Activated CD8-positive, alpha-beta memory T cell treated with anti-CD3 and anti-CD28 coated beads, Interleukin-2, amount 50 U/mL, for 4 hours (primary cell): ENCODE data around the gene SEC22A.

ENCODE experiments used
- DNase-seq: peaks from one replicate; pipeline ENCODE4 v3.0.0-alpha.2; 2020

Gene SEC22A

GRCh38 chr3:123270818-123271217 is 69.1 kb downstream of the SEC22A start:
- DNase-seq = no peak

GRCh38 chr3:123271466-123272159 is 69.9 kb downstream of the SEC22A start:
- no peak for DNase-seq

- DNase-seq = no peak
Observed at GRCh38 chr3:123272547-123272946, 70.8 kb downstream of the SEC22A start.

GRCh38 chr3:123275691-123276090 is 73.9 kb downstream of the SEC22A start:
- DNase-seq = no peak

- DNase-seq = no peak
Observed at GRCh38 chr3:123276346-123277006, 74.7 kb downstream of the SEC22A start.

DNA sequence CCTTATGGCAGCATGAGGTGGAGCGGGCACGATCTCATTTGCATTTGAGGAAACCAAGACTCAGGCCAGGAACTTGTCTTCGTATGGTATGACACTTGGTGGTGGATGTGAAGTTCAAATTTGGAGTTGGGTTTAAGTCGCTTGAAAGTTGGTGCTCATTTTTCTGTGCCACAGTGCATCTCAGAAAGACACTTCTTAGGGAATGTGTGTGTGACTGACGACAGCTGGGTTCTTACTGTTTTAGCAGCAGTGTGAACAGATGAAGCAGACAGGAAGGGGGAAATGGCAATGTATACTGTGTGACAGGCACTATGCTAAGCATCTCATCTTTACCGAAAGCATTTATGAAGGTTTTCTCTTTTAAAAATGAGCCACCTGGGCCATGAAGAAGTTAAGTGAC is 75.4 kb downstream of the SEC22A start:
- no peak for DNase-seq

DNA sequence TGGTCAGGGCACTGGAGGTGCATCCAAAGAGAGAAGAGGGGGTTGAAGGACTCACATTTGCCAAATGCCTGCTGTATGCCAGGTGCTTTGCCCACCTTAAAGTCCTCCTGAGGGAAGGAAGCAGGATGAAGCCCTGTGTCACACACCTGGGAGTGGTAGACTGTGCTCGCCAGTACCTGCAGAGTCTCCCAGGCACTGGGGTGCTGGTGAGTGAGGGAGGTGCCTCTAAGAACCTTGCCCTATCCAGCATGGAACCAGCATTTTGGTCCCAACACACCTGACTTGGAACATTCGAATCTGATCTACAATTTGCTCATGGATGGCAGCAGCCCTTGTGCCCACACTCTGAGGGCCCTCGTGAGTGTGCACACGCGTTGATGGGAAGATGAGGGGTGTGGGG is 76.7 kb downstream of the SEC22A start:
- no peak for DNase-seq

- no peak for DNase-seq
Observed at GRCh38 chr3:123279121-123279520, 77.4 kb downstream of the SEC22A start.

DNA sequence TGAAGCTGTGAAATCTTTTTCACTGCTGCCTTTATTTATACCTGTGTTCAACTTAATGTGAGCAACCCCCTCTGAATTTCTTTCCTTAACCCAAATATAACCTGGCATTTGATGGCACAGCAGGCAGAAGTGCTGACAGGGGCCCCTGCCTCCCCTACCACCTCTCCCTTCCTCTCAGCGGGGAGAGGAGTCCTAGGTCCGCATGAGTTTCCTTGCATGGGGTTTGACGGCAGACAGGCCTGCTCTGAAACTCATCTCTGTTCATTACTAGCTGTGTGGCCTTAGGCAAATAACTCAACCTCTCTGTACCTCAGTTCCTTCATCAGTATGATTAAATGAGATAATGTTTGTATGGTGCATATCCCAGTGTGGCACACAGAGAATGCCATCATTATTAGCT is 79.7 kb downstream of the SEC22A start:
- no peak for DNase-seq

DNA sequence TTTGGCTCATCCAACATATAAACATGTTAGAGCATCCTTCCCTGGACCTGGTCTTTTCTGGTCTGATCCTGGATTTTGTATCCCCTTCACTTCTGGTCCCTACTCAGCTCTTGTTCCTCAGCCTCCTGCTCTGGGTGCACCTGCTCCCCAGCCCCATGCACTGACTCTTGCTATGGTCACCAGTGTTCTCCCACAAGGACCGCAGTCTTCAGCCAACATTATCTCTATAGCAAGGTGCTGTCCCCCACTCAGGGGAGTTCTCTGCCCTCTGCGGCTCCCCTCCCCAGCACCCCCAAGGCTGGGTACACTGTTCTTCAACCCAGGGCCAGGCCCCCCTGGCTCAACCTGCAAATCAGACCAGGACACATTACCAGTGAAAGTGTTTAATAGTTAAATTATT is 80.2 kb downstream of the SEC22A start:
- DNase-seq = no peak

GRCh38 chr3:123282461-123282860 is 80.7 kb downstream of the SEC22A start:
- DNase-seq = no peak

- no peak for DNase-seq
Observed at GRCh38 chr3:123283074-123283473, 81.3 kb downstream of the SEC22A start.

- no peak for DNase-seq
Observed at GRCh38 chr3:123283657-123284398, 82.1 kb downstream of the SEC22A start.

DNA sequence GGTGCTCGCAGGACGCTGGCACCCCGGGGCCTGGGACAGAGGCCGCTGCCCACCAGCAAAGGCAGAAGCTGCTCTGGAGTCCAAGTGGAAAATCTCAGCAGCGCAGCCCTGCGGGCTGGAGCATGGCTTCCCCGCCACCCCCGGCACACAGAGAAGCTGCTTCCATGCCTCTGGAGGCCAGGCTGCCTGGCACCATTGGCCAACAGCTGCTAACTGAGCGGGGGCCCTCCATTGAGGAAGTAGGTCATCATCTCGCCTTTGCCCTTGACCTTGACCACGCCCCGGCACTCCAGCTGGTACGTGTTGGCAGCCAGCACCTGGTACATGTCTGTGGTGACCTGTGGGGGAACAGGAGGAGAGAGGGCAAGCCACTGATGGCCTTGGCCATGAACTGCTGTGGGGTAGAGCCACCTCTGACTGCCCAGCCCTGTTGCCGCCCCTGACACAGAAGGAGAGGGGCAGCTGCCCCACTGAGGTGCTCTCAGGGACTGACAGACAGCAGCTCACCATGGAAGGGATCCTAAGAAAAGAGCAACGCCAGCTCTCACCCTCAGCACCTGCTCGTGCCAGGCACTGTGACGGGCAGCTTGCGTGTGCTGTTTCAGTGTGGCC is 82.8 kb downstream of the SEC22A start:
- DNase-seq = no peak

GRCh38 chr3:123285066-123285465 is 83.3 kb downstream of the SEC22A start:
- no peak for DNase-seq

DNA sequence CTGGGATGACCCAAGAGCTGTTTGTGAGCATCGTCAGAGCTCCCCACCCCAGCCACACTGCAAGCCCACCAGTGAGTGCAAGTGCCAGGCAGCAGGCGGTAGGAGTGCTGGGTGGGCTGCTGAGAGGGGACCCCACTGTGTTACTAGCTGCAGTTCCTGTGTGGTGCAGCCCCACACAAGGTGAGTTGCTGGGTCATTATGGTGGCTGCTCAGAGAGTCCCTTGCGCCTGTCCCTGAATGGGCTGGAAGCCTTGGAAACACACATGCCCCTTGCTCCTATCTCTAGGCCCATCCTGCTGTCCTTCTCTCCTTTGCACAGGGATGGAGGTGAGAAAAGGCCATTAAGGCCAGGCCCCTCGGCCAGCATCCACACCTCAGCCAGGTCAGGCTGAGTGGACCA is 83.7 kb downstream of the SEC22A start:
- no peak for DNase-seq

DNA sequence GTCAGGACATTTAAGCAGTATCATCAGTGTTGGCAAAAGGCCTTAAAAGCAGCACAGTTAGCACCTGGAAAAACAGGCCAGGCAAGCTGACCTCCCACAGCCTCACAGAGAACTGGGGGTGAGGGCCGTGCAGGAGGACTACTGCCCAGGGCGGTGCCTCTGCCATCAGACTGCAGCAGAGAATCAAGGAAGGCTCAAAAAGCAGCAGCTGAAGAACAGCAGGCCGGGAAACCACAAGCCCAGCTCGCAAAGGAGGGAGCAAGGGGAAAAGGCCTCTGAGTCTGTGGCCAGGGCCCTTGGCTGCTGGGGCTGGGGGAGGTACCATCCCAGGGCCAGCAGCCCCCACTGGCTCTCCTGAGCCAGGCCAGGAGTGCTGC is 84.2 kb downstream of the SEC22A start:
- DNase-seq = no peak

- DNase-seq = no peak
Observed at GRCh38 chr3:123286308-123287023, 84.7 kb downstream of the SEC22A start.

- no peak for DNase-seq
Observed at GRCh38 chr3:123287051-123287961, 85.6 kb downstream of the SEC22A start.

DNA sequence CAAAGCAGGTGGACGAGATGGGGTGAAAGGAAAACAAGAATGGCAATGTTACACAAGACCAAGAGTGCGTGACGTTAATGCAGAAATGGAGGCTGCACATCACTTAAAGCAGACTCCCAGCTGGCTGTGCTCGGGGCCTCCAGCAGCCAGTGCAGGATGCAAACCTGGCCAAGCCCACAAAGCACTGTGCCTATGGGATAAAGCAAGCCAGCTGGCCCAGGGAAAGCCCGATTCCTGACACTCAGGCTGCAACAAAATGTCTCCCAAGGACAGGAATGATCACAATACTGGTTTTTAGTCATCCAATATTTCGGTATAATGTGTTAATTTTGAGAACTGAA is 86.2 kb downstream of the SEC22A start:
- DNase-seq = no peak

DNA sequence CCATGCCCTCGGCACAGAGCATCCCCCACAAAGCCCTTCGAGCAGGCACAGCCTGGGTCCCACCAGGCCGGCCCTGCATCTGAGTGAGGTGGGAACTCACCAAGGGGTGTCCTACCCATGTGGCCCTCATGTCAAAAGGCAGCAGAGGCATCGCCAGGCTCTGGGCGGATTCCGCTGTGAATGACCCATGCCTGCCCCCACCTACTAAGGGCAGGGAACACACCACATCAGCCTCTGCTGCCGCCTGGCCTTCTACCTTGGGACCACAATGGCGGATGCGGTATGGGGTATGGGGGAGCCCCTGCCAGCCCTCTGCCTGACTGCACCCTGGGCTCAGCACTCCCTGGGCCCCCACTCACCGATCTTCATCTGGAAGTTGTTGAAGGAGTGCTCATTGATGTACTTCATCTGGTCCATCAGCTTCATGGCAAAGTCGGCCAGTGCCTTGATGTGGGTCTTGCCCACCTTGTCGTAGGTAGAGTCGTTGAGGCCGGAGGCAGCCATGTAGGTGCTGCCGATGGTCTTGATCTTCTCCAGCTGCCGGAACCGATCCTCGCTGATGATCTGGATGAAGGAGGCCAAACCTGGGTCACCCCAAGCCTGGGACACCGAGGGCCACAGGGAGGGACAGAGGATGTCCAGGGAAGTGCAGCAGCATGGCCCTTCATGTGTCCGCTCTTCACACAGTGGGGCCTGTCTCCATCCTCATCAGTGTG is 87.8 kb downstream of the SEC22A start:
- DNase-seq = no peak
